ENCODE results near the gene SETDB2. TPM values are rescaled to one million over a fixed set of nuclear protein-coding genes. Genes with fewer than 3 reads are reported as not detected.
"Not testable (repeated sequence)": the region's sequence is repeated elsewhere in the genome, so short reads cannot be mapped to it uniquely, and the experiment has no call there.

Gene SETDB2
- total and polyA plus RNA-seq, 2 of the 4 experiments (the other 2 are of a cell fraction) = 4.3 to 5.7 TPM

DNA sequence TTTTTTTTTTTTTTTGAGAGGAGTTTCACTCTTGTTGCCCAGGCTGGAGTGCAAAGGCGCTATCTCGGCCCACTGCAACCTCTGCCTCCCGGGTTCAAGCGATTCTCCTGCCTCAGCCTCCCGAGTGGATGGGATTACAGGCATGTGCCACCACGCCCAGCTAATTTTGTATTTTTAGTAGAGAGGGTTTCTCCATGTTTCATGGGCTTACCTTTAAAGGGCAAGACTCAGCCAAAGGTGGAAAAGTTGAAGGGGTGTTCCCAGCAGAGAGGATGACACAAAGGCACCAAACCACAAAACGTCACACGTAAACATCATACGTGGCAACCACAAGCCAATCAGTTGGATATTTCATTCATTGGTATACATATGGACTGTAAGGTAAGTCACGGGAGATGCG is 52.8 kb downstream of the SETDB2 start:
- H3K27me3 ChIP-seq (ENCODE audit: control insufficient read depth, insufficient read depth, low read length); BruUV-seq (replicated peaks); CTCF ChIA-PET; DNase-seq; H4K20me1 ChIP-seq (ENCODE audit: insufficient read depth, low read length); H3K4me3 ChIP-seq (ENCODE audit: insufficient read depth, low read depth, low read length); dilution Hi-C loops (cut with HindIII; ENCODE audit: low sequenced_read_pairs, unreplicated experiment); H3K9ac ChIP-seq (ENCODE audit: low read depth, low read length); ATAC-seq (ENCODE audit: low read depth); H3K18ac ChIP-seq (ENCODE audit: low read depth, low read length); H2BK5ac ChIP-seq (ENCODE audit: low read depth, low read length, poor library complexity, severe bottlenecking); intact Hi-C loops (cut with micrococcal nuclease); H4K91ac ChIP-seq (ENCODE audit: insufficient read depth, low read depth, low read length); H2AK9ac ChIP-seq (replicated peaks; ENCODE audit: low read depth, low read length, poor library complexity); in situ Hi-C loops (cut with MboI; ENCODE audit: low sequenced_read_pairs); H3K14ac ChIP-seq (replicated peaks; ENCODE audit: low read depth, low read length); H2BK120ac ChIP-seq (ENCODE audit: low read depth, low read length); H3K4me2 ChIP-seq (ENCODE audit: low read depth, low read length); H3K9me3 ChIP-seq (ENCODE audit: control insufficient read depth, insufficient read depth, low read length); H3K56ac ChIP-seq (ENCODE audit: extremely low read depth, insufficient read depth, low read length); H3K36me3 ChIP-seq (ENCODE audit: control insufficient read depth, insufficient read depth, low read length); H3K27ac ChIP-seq (ENCODE audit: insufficient read depth, low read length); H4K5ac ChIP-seq (ENCODE audit: low read depth, low read length); H2AFZ ChIP-seq (replicated peaks; ENCODE audit: low read length, poor library complexity): not testable (repeated sequence)
- Histone ChIP-seq H3K4ac (ENCODE audit: low read depth, low read length) (peak overlapping the region; percentile 19; the same call in 1 of the 2 replicates), H2AK5ac (ENCODE audit: low read depth, low read length) (peak overlapping the region; percentile 59), H2BK20ac (ENCODE audit: low read depth, low read length) (peak overlapping the region; percentile 6; the same call in 1 of the 2 replicates), H3K79me1 (ENCODE audit: low read depth in 1 of 2, low read length in 2 of 2) (peaks cover 0 to 25% of the 10 kb centered on the region in 2 experiments; a peak in 2 of 4 replicates), H3K9me1 (ENCODE audit: insufficient read depth, low read length) (peaks cover 14% of the 10 kb centered on the region; the same call in 1 of the 2 replicates), H4K8ac (ENCODE audit: low read depth in 2 of 2, low read length in 2 of 2) (peak overlapping the region; percentile 55 to 82; a peak in 2 of 4 replicates), H2BK15ac (ENCODE audit: low read depth, low read length) (peak overlapping the region; percentile 36; the same call in 1 of the 3 replicates), H3K23ac (ENCODE audit: low read depth, low read length) (peak overlapping the region; percentile 28; the same call in 1 of the 2 replicates), H3K4me1 (ENCODE audit: control insufficient read depth, insufficient read depth, low read length) (peaks cover 12% of the 10 kb centered on the region)
- POLR2A ChIA-PET (ENCODE audit: unreplicated experiment) = interaction anchor here (0.5 kb wide), 1 partner anchor 53 kb away, joined by 3 read pairs; the partner anchor contains the start of genes CAB39L and SETDB2
- WGBS, 2 experiments (ENCODE audit: extremely low coverage in 2 of 2, insufficient read length in 1 of 2) = no CpG with 5 or more reads among the region's 11 CpGs

Data from IMR-90 (cell line).